SW 1271 (cell line): Measurements from ENCODE around the gene LRP10.
"Not testable (repeated sequence)": the region's sequence is repeated elsewhere in the genome, so short reads cannot be mapped to it uniquely, and the experiment has no call there.

ENCODE experiments used
- DNase-seq, 2 experiments: peaks; one replicate each; lab custom pipeline; 2025; lab: John Stamatoyannopoulos, UW

The LRP10 gene

DNA sequence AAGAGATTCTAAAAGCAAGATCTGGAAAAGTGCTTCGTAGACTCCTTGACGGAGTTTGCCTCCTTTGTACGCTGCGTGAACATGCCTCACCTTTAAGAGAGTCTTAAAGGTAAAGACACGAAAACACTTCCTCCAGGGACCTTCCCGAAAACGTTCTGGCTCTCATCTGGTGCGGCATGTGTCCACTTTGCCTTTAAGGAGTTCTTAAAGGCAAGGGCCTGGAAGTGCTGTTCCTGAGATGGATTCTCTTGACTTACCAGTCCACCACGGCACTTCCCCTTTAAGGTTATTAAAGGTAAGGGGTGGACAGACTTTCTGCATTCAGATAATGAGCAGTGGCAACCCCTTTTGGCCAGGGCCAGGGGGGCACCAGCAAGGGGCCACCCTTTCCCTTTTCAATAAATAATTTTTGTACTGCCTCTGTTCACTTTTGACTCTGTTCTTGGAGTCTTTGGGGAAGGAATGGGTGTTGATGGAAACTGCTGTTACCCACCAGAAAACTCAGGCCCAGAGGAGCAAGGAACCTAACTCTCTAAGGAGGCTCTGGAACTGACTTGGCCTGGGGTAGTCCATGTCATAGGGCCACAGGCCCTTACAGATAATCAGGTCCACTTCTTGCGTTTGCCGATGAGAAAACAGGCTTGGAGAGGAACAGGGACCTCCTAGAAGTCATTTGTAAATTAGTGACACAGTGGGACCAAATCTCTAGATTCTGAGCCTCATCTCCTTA lies 15.9 kb downstream of the LRP10 start:
- peak; percentile 81 to 96 for DNase-seq

DNA sequence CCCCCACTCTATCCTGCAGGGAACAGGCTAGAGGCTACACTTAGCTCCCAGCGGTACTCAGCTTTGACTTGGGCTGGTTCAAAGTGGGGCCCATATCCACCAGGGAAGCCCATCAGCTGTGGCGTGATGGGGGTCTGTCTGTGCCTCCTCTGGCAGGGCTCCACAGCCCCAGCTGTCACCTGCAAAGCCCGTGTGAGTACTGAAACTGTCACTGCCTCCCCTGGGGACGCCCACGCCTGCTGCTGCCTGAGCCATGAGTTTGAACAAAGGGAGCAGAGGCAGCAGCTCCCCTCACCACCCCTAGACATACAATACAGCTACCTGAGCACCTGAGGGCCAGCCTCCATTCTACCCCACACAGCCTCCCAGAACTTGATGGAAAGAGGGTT lies 16.4 kb downstream of the LRP10 start:
- no peak for DNase-seq

DNA sequence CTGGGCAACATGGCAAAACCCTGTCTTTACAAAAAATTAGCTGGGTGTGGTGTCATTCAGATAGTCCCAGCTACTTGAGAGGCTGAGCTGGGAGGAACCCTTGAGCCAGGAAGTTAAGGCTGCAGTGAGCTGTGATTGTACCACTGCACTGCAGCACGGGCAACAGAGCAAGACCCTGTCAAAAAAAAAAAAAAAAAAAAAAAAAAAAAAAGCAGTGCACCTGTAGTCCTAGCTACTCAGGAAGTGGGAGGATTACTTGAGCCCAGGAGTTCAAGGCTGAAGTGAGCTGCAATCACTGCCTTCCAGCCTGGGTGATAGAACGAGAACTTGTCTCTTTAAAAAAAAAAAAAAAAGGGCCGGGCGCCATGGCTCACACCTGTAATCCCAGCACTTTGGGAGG lies 17.1 kb downstream of the LRP10 start:
- no peak for DNase-seq

DNA sequence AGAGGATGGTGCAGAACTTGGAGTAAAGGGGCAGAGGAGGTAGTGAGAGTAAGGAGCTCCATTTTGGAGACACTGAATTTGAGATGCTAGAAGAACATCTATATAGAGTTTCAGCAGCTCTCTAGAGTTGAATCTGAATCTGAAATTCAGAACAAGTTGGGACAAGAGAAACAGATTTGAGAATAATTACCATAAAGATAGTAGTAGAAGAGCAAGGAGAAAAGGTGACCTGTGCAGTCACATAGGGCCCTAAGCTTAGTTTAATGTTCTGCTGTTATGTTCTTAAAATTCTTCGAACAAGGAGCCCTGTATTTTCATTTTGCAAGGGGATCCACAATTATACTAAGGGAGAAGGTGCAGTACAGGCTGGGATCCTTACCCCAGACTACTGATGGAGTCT lies 18.9 kb downstream of the LRP10 start:
- DNase-seq, result no peak

DNA sequence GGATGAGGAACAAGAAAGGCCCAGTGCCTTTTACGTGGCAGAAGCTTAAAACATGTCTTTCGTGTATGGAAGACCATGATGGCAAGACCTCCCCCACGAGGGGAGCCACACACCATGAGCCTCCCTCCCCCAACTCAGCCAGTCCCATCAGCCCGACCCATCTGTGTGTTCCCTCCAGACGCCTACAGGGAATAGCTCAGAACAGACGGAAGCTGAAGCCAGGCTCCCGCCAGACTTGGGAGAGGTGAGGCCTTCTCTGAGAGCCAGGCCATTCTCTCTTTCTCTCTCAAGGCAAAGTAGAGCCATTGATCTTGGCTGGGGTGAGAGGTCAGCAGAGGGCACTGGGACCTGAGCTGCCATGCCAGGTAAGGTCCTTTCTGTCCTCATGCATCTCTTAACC lies 20.9 kb downstream of the LRP10 start:
- DNase-seq, result no peak

DNA sequence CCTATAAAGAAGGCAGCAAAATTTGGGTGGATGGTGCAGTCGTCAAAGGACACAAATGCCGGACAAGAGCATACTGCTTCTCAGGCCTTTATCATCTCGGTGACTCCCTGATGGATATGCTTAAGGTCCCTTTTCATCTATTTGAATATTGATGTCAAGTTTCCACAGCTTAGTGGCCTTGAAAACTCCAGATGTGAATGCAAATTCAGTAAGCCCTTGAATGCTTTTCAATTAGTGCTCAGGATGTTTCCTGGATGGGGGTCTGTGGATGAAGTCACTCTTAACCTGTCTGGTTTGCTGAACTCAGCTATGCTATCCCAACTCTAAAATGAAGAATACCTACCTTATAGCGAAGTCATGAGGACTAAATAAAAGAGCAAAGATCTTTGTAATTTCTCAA lies 22.2 kb downstream of the LRP10 start:
- no peak for DNase-seq

DNA sequence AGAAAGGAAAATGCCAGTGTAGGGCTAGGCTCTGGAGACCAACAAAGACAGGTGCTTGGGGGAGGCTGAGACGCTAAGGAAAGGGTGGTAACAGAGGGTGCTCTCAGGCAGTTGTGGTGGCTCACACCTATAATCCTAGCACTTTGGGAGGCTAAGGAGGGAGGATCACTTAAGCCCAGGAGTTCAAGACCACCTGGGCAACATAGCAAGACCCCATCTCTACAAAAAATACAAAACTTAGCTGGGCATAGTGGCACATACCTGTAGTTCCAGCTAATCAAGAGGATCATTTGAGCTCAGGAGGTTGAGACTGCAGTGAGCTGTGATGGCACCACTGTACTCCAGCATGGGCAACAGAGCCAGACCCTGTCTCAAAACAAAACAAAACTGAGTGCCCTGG lies 23.9 kb downstream of the LRP10 start:
- no peak for DNase-seq

DNA sequence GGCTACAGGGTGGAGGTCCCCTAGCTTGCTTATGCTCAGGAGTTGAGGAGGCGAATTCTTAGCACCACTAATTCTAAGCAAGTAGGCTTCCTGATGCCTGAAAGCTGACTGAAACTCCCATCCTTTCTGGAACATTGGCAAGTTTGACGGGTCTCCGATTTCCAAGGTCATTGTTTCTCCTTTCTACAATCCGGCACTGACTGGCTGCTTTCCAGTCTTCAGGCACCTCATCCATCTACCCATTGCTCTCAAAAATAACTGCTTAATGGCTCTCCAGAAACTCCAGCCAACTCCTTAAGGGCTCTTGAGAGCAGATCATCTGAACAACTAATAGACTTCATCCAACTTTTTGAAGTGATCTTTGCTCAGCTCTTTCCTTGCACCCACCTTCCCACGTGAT lies 24.8 kb downstream of the LRP10 start:
- no peak for DNase-seq

DNA sequence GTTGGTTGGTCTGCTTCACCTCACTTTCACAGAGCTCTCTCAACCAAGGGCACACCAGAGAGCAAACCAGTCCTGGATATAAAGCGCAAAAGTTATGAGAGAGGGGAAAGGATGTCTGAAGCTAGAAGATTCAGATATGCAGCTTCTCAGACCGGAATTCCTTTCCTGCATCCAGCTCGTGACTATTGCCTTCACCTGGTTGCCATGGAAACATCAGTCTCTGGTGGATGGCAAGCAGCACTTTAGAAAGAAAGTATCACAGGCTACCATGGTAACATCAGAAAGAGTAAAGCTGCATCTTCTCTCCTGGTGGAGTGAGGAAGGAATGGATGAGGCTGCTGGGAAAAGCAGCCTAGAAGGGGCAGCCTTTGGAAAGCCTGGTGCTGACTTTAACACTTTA lies 25.2 kb downstream of the LRP10 start:
- no peak for DNase-seq

DNA sequence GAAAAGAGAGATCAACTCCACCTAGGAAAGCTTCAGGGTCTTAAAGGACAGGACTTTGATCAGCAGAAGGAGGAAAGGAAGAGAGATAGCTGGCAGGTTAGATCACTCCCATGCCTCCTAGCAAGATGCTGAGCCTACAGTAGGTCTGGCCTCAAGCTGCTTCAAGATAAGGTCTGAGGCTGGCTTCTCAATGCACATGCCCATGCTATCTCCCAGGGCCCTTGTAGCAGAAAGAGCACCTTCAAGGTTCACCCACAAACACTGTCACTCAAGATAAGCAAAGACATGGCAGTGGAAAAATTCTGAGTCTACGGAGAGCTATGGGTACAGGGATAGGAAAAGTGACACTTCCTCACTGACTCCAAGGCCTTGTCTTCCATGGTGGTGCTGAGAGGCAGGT lies 25.8 kb downstream of the LRP10 start:
- no peak for DNase-seq

DNA sequence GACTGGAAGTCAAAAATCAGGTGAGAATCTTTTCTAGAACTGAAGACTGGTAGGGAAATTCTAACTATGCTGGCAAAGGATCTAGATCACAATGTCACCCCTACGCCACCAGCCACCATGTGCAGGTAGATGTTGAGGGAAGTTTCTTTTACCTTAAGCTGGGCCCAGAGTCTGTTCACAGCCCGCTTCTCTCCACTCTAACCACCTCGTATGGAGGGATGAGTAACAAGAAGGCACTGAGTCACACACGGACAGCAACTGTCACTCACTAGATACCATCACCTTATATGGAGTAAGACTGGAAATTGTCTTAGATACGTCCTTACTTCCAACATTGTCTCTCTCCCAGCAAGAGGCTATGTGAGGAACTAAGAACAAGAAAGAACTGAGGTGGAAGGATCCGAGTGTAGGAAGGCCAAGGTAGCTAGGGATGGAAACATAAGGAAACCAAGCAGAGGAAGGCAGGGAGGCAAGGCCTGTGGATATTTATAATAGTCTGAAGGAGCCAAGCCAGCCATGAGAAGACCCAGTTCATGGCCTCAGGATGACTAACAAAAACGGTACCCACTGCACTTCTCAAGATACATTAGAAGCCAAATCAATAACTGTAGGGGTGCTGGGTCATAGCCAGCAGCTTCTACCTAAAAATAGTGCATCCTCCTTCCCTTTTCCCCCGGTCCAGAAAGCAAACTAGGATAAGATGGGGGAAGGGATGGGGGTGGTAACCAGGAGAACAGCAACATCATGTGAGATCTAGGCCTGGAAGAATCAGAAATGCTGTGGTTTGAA lies 27.0 kb downstream of the LRP10 start:
- DNase-seq, result no peak

DNA sequence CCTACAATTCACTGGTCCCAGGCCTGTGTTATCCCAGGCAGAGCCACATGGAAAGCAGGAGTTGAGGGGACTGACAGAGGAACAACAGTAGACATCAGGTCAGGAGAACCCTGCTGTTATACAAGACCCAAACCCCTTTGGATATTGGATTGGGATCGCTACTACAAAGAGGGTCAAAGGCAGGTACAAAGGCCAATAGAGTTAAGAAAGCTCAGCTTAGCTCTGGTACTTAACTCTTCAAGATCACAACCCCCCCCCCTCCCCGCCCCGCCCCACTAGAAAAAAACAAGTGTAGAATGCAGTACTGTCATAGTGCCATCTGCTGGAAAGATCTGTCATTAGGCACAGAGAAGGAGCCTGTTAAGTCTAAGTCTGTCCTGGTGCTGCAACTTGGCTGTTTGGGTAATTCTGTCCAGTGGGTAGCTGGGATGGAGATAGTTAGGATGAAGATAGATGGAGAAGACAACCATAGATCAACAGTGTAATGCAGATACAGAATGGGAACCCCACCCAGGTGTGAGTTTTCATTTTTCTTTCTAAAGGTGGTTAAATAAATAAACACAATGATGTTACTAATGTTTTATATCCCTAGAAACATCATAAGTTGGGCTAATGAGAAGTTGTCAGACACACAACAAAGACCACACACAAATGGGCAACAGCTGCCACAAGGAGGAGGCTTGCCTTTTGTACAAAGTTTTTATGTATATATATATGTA lies 28.7 kb downstream of the LRP10 start:
- peak; percentile 39 to 79 for DNase-seq

DNA sequence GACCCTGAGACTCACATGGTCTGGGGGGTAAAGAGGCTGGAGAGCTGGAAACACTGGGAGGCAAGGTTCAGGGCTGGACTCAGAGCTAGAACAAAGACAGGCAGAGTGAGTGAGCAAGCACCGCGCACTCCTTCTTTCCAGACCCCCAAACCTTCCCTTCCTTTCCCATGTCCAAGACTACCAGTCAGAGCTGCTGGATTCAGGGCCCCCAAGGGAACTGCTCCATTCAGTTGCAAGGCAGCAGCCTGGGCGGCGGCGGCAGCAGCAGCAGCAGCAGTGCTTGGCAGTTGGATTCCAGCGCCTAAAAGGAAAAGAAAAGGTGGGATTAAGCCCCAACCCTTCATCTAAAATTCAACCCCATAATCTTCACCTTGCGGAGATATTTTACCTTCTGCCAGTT lies 30.3 kb downstream of the LRP10 start:
- no peak for DNase-seq

DNA sequence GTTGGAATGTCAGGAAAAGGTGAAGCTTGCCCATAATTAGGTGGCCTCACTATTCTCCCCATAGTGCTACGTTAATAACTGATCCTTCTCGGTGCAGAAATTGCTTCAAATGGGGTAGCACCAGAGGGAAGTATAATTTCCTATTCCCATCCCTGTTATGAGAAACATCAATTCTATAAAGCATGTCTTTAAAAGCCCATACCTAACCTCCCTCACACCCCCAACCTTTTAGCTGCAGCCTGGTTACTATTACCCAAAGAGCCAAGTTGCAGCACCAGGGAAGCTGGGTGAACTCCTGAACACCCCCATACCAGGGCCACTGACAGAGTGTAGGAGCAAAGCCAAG lies 32.2 kb downstream of the LRP10 start:
- no peak for DNase-seq

DNA sequence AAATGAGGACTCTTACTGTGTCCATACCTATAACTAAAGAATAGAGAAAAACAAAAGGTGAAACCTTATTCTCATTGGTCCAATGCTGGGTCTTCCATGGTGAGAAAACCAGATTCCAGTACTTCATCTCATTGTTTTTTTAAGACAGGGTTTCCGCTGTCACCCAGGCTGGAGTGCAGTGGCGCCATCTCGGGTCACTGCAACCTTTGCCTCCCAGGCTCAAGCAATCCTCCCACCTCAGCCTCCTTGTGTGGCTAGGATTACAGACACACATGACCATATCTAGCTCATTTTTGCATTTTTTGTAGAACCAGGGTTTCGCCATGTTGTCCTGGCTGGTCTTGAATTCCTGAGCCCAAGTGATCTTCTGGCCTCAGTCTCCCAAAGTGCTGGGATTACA lies 34.1 kb downstream of the LRP10 start:
- DNase-seq, result no peak

DNA sequence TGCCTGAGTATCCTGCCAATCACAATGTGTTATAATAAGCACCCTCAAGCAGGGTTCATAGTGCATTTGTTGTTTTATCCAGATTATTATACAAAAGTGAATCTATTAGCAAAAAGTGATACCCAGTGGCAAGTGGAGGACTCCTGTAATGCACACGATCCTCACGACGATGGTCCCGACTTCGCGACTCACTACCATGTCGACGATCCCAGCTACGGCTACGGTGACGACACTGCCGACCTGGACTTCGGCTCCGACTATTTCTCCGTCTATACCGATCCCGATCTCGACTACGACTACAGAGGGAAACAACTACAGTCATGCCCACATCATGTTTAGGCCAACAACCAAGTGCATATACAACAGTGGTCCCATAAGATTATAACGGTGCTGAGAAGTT lies 34.5 kb downstream of the LRP10 start:
- no peak for DNase-seq

DNA sequence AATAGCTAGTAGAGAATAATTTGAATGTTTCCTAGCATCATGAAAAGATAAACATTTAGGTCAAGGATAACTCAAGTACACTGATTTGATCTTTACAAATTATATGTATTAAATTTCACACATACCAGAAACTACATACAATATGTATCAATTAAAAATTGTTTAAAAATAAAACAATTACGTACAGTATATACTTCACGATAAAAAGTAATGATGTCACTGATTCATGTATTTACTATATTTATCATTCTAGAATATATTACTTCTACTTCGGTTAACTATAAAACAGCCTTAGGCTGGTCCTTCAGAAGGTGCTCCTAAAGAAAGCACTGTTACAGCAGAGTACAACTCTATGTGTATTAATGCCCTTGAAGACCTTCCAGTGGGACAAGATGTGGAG lies 35.9 kb downstream of the LRP10 start:
- no peak for DNase-seq

DNA sequence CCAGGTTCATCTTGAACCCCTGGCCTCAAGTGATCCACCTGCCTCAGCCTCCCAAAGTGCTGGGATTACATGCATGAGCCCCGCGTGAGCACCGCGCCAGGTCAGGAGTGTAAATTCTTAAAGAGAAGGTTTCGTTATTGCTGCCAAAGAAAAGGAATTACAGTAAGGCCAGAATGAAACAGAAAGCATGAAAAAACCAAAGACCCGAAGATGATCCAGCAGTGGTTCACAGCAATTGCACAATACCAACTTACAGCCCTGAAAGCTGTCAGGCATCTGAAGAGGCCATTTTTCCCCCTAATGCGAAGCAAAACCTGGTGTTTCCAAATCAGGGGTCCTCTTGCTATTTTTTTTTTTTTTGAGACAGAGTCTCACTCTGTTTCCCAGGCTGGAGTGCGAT lies 37.1 kb downstream of the LRP10 start:
- DNase-seq, result no peak

DNA sequence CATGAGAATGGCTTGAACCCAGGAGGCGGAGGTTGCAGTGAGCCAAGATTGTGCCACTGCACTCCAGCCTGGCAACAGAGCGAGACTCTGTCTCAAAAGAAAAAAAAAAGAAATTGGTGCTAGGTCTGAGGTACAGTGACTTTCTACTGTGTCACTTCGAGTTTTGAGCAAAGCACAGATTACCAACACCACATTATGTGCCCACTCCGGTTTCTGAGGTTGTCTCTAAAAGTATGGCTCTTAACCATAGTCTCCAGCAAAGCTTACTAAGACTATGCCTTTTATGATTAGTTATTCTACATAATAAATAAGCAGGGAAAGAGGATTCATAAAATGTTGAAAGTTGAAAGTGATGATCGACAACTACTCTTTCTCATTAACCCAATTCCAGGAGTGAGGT lies 39.4 kb downstream of the LRP10 start:
- DNase-seq, result no peak

DNA sequence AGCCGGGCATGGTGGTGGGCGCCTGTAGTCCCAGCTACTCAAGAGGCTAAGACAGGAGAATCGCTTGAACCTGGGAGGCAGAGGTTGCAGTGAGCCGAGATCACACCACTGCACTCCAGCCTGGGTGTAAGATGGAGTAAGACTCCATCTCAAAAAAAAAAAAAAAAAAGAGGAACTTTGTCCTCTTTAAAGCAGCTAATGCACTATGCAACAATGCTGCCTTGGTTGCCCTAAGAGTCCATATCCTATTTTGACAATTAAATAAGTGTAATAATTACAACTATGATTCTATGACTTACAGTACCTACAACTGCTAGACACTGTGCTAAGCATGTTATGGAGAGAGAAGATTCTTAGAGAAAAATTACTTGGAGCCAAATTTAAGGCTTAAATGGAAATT lies 43.3 kb downstream of the LRP10 start:
- DNase-seq, result not testable (repeated sequence)

DNA sequence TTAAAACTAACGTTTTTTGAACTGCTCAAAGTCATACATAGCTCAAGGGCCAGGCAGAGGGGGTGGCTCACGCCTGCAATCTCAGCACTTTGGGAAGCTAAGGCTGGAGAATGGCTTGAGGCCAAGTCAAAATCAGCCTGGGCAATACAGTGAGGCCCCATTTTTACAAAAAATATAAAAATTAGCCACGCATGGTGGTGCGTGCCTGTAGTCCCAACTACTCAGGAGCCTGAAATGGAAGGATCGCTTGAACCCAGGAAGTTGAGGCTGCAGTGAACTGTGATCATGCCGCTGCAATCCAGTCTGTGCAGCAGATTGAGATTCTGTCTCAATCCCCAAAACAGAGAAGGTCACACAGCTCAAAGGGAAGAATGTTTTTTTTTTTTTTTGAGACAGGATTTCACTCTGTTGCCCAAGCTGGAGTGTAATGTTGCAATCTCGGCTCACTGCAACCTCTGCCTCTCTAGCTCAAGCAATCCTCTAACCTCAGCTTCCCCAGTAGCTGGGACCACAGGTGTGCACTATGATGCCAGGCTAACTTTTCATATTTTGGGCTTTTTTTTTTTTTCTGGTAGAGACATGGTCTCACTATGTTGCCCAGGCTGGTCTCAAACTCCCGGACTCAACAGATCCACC lies 44.5 kb downstream of the LRP10 start:
- DNase-seq, result no peak

DNA sequence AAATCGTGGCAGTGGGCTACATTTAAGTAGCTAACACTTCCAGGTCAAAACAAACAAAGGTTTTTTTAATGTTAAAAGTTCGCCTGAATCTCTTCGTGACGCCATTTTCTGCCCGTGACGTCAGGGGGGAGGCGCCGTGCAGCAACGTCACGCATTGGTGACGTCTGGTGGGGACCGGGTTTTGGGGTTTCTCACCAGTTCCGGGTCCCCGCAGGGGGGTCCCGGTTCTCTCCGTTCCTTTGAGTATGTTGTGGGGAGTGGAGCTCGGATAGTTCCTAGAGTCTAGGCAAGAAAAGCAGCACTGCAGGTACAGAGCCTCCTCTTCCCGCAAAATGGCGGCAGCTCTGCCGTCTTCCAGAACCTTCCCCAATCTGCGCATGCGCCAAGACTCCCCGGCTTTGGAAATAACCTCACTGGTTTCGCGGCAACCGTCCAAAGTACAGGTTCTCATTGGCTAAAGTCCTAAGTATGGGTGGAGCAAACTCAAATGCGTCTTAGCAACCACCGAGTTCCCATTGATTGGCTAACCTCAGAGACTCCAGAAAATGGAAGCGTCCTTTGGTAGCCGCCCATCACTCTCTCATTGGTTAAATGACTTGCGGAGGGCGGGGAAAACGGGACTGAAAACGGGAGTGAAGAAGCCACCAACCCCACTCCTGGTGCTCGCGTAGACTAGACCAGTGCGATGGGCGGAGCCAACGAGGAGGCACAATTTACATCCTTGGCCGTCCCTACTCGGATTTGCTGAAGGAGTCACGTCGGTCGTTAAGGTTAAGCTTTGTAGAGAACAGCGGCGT lies 47.5 kb downstream of the LRP10 start, which contains the start of gene RBM23:
RBM23 (minus strand) TSS at position 346 of the 797 bp plus-strand sequence.
- peak; percentile 99 to 100 for DNase-seq
